Progenitor cell of endocrine pancreas (in vitro differentiated cells): ENCODE measurements around the gene NOL4L. TPM values are rescaled to one million over a fixed set of nuclear protein-coding genes. Genes with fewer than 3 reads are reported as not detected.

Experiments
- DNase-seq: peaks from one replicate; pipeline ENCODE4 v3.0.0; 2021; ENCODE audit warnings: low spot score; ENCODE audit not compliant: unreplicated experiment
- H3K27ac Mint-ChIP-seq: 2 replicates; pipeline ENCODE4 v1.8.0; 2021; ENCODE audit warnings: mild to moderate bottlenecking, moderate library complexity, mixed read lengths
- H3K27me3 Mint-ChIP-seq: 2 replicates; pipeline ENCODE4 v1.8.0; 2021; ENCODE audit warnings: mixed read lengths
- H3K36me3 Mint-ChIP-seq: 2 replicates; pipeline ENCODE4 v1.8.0; 2022; ENCODE audit warnings: mixed read lengths; ENCODE audit not compliant: insufficient read depth
- H3K4me1 Mint-ChIP-seq: 2 replicates; pipeline ENCODE4 v1.8.0; 2021; ENCODE audit warnings: low read depth, mixed read lengths
- H3K4me3 Mint-ChIP-seq: 2 replicates; pipeline ENCODE4 v1.8.0; 2021; ENCODE audit warnings: low read depth, mild to moderate bottlenecking, moderate library complexity, mixed read lengths
- H3K9me3 Mint-ChIP-seq: 2 replicates; pipeline ENCODE4 v1.8.0; 2021; ENCODE audit warnings: low read depth, mixed read lengths
- CTCF ChIP-seq: fragments of 200-600 bp; sonication (generic); IDR thresholded peaks from one replicate; pipeline ENCODE4 v1.5.0; 2021; ENCODE audit warnings: antibody characterized with exemption, mild to moderate bottlenecking; ENCODE audit not compliant: unreplicated experiment
- total RNA-seq: library from RNA; stranded (reverse); gene quantifications from 2 replicates; pipeline ENCODE4 v1.2.1, GENCODE V29; 2021

Gene NOL4L
- total RNA-seq, 1 donor from 2014 or later: 90.4 TPM

- no peak for TF ChIP-seq CTCF
- H3K27ac Mint-ChIP-seq: peak overlapping the region; percentile 17
- H3K36me3 Mint-ChIP-seq: no peaks in the 10 kb centered on the region
- peaks cover 18% of the 10 kb centered on the region for H3K4me1 Mint-ChIP-seq
- H3K9me3 Mint-ChIP-seq: peaks cover 6% of the 10 kb centered on the region
- no peak overlapping the region for H3K4me3 Mint-ChIP-seq
- H3K27me3 Mint-ChIP-seq: peaks cover 16% of the 10 kb centered on the region
- DNase-seq: no peak
These were observed 40.8 kb downstream of the NOL4L start for GRCh38 chr20:32544260-32544722.

GRCh38 chr20:32543570-32544259 lies 41.4 kb downstream of the NOL4L start:
- peaks cover 2% of the 10 kb centered on the region for H3K9me3 Mint-ChIP-seq
- H3K4me1 Mint-ChIP-seq: peaks cover 18% of the 10 kb centered on the region
- no peak for TF ChIP-seq CTCF
- H3K36me3 Mint-ChIP-seq: no peaks in the 10 kb centered on the region
- peaks cover 16% of the 10 kb centered on the region for H3K27me3 Mint-ChIP-seq
- no peak for DNase-seq
- peak overlapping the region; percentile 17 for H3K27ac Mint-ChIP-seq
- no peak overlapping the region for H3K4me3 Mint-ChIP-seq

GRCh38 chr20:32542259-32542615 lies 42.9 kb downstream of the NOL4L start:
- Mint-ChIP-seq H3K4me3 (no peak overlapping the region), H3K27me3 (peaks cover 12% of the 10 kb centered on the region), H3K27ac (no peak overlapping the region)

GRCh38 chr20:32541323-32542258 lies 43.5 kb downstream of the NOL4L start:
- Mint-ChIP-seq H3K27ac (no peak overlapping the region), H3K27me3 (peaks cover 12% of the 10 kb centered on the region), H3K36me3 (no peaks in the 10 kb centered on the region), H3K4me3 (no peak overlapping the region), H3K4me1 (peaks cover 29% of the 10 kb centered on the region), H3K9me3 (no peaks in the 10 kb centered on the region)
- no peak for TF ChIP-seq CTCF
- DNase-seq: no peak

More at GRCh38 chr20:32542259-32542615, 42.9 kb downstream of the NOL4L start:
- Mint-ChIP-seq H3K36me3 (no peaks in the 10 kb centered on the region), H3K4me1 (peaks cover 26% of the 10 kb centered on the region), H3K9me3 (no peaks in the 10 kb centered on the region)
- TF ChIP-seq CTCF: no peak
- DNase-seq: no peak
